NB4 (cell line): ENCODE results near the gene XYLT1.

Source experiments
- CTCF ChIP-seq: IDR thresholded peaks from one replicate; pipeline ENCODE4 v1.5.1; 2012; ENCODE audit warnings: low read depth, low read length
- MAX ChIP-seq: IDR thresholded peaks from 2 replicates; pipeline ENCODE4 v1.6.1; 2011; ENCODE audit warnings: low read depth, low read length
- MYC ChIP-seq: IDR thresholded peaks from 2 replicates; pipeline ENCODE4 v1.6.1; 2011; ENCODE audit warnings: low read depth, low read length
- POLR2A ChIP-seq: IDR thresholded peaks from 2 replicates; pipeline ENCODE4 v1.6.1; 2011; ENCODE audit warnings: mild to moderate bottlenecking; ENCODE audit not compliant: insufficient read length; ENCODE audit errors: extremely low read depth

DNA sequence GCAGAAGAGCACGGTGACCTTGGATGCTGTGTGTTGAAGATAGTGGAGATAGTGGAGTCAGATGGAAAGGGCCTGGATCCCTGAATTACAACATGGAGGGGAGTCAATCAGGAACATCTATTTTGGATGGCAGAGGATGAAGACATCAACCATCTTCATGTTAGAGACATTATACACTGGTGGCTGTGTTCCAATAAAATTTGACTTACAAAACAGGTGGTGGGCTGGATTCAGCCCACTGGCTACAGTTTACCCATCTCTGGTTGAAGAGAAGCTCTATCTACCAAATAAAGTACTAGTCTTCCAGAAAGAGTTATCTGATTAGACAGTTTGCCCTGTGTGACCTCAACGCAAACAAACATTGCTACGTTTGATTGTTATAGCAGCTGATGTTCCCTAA is 247.2 kb downstream of the XYLT1 start:
- TF ChIP-seq CTCF (no peak), POLR2A (no peak), MAX (no peak), MYC (no peak)
